ENCODE measurements around the gene PAMR1.

DNA sequence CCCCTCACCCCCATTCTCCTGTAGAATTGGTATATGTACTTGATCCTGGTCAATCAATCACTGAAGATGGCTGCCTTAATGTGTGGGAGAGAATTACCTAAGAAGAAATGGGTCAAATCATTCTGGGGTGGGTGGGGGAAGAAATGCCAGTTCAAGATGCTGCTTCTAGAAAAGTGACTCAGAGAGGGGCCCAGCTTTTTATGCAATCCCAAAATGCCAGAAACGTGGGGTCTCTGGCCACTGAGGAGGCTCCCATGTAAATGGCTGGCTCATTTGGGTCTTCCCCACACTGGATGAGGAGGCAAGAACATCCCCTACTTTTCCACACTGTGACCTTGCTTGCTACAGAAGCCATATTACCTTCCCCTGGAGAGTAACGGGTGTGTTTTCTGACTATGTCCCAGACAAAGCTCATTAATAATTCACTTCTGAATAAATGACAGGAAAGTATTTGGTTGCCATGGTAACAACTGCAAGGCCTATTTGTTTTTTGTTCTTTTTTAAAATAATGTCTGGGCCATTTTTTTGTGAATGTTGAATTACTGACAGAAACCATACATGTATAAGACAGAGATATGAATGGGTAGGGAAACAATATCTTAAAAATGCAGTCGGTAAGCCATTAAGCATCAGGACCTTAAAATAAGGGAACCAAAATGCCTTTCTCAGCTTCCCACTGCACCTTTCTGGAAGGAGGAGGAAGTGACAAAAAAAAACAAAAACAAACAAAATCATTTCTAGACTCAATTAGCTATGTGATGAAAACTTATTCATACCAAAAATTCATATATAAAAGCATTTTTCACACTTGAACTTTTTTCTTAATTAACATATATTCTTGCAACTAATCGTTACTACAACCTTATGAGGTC, 138.1 kb downstream of the PAMR1 start:
- TF ChIP-seq RFX5 (IDR thresholded peaks at IDR 0.05), result no peak; the same call in 1 of the 2 replicates
- TF ChIP-seq CHD2 (IDR thresholded peaks at IDR 0.05; ENCODE audit: low read length, partially characterized antibody), result no peak
- no peak for TF ChIP-seq KDM1A (IDR thresholded peaks at IDR 0.05; ENCODE audit: low read depth)
- TF ChIP-seq, protein P1, sequence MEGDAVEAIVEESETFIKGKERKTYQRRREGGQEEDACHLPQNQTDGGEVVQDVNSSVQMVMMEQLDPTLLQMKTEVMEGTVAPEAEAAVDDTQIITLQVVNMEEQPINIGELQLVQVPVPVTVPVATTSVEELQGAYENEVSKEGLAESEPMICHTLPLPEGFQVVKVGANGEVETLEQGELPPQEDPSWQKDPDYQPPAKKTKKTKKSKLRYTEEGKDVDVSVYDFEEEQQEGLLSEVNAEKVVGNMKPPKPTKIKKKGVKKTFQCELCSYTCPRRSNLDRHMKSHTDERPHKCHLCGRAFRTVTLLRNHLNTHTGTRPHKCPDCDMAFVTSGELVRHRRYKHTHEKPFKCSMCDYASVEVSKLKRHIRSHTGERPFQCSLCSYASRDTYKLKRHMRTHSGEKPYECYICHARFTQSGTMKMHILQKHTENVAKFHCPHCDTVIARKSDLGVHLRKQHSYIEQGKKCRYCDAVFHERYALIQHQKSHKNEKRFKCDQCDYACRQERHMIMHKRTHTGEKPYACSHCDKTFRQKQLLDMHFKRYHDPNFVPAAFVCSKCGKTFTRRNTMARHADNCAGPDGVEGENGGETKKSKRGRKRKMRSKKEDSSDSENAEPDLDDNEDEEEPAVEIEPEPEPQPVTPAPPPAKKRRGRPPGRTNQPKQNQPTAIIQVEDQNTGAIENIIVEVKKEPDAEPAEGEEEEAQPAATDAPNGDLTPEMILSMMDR (IDR thresholded peaks at IDR 0.05), result no peak
- TF ChIP-seq MAFK (IDR thresholded peaks at IDR 0.05; ENCODE audit: partially characterized antibody), result no peak
- TF ChIP-seq, protein P2, sequence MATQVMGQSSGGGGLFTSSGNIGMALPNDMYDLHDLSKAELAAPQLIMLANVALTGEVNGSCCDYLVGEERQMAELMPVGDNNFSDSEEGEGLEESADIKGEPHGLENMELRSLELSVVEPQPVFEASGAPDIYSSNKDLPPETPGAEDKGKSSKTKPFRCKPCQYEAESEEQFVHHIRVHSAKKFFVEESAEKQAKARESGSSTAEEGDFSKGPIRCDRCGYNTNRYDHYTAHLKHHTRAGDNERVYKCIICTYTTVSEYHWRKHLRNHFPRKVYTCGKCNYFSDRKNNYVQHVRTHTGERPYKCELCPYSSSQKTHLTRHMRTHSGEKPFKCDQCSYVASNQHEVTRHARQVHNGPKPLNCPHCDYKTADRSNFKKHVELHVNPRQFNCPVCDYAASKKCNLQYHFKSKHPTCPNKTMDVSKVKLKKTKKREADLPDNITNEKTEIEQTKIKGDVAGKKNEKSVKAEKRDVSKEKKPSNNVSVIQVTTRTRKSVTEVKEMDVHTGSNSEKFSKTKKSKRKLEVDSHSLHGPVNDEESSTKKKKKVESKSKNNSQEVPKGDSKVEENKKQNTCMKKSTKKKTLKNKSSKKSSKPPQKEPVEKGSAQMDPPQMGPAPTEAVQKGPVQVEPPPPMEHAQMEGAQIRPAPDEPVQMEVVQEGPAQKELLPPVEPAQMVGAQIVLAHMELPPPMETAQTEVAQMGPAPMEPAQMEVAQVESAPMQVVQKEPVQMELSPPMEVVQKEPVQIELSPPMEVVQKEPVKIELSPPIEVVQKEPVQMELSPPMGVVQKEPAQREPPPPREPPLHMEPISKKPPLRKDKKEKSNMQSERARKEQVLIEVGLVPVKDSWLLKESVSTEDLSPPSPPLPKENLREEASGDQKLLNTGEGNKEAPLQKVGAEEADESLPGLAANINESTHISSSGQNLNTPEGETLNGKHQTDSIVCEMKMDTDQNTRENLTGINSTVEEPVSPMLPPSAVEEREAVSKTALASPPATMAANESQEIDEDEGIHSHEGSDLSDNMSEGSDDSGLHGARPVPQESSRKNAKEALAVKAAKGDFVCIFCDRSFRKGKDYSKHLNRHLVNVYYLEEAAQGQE (IDR thresholded peaks at IDR 0.05), result no peak
- TF ChIP-seq ZFP36 (IDR thresholded peaks at IDR 0.05; ENCODE audit: borderline replicate concordance, partially characterized antibody), result no peak

All from A549 (cell line).